Activated naive CD8-positive, alpha-beta T cell treated with anti-CD3 and anti-CD28 coated beads, Interleukin-2, amount 50 U/mL, for 24 hours (primary cell): Measurements from ENCODE around the gene CTXN1.

Source experiments
- ATAC-seq: fragments of 150-1000 bp; cut with Tn5 transposase; one replicate; pipeline ENCODE4 v1.10.0; 2021
- DNase-seq: peaks from one replicate; pipeline ENCODE4 v3.0.0; 2021
- H3K27ac Mint-ChIP-seq: one replicate; pipeline ENCODE4 v1.8.0; 2021; ENCODE audit warnings: mild to moderate bottlenecking, mixed read lengths
- H3K27me3 Mint-ChIP-seq: one replicate; pipeline ENCODE4 v1.8.0; 2021; ENCODE audit warnings: mixed read lengths
- H3K36me3 Mint-ChIP-seq: one replicate; pipeline ENCODE4 v1.8.0; 2021; ENCODE audit warnings: low read depth, mixed read lengths
- H3K4me1 Mint-ChIP-seq: one replicate; pipeline ENCODE4 v1.8.0; 2021; ENCODE audit warnings: mixed read lengths
- H3K4me3 Mint-ChIP-seq: one replicate; pipeline ENCODE4 v1.8.0; 2021; ENCODE audit warnings: mild to moderate bottlenecking, moderate library complexity, mixed read lengths
- H3K9me3 Mint-ChIP-seq: one replicate; pipeline ENCODE4 v1.8.0; 2021; ENCODE audit warnings: mixed read lengths

CTXN1 gene

DNA sequence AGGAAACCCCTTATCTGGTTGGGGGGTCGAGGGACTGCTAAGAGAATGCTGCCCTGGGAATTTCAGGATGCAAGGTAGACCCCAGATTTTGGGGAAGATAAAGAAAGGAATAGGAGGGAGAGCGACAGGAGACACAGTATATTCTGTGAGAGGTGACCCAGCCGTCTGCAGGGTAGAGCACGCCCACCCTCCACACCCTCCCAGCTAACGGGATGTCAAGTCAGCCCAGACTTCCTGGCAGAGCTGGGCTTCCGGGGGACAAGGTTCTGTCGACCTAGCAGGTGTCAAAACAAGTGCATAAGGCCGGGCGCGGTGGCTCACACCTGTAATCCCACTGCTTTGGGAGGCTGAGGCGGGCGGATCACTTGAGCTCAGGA lies 51.0 kb downstream of the CTXN1 start:
- no peak overlapping the region for H3K4me3 Mint-ChIP-seq
- no peaks in the 10 kb centered on the region for H3K9me3 Mint-ChIP-seq
- ATAC-seq (no peak), DNase-seq (no peak)
- H3K27ac Mint-ChIP-seq = no peak overlapping the region
- peaks cover 22% of the 10 kb centered on the region for H3K4me1 Mint-ChIP-seq
- no peaks in the 10 kb centered on the region for H3K36me3 Mint-ChIP-seq
- peaks cover 33% of the 10 kb centered on the region for H3K27me3 Mint-ChIP-seq
